Stimulated activated CD8-positive, alpha-beta memory T cell treated with anti-CD3 and anti-CD28 coated beads, Interleukin-4, amount 100 ng/mL, for 1 hour (primary cell): ENCODE measurements around the gene KLK7.
"Not testable (repeated sequence)": the region's sequence is repeated elsewhere in the genome, so short reads cannot be mapped to it uniquely, and the experiment has no call there.

ENCODE experiments used
- DNase-seq, 2 donors: peaks; one replicate each; pipeline ENCODE4 v3.0.0-alpha.2; 2020; ENCODE audit warnings: low read depth in 2 of 2, low spot score in 1 of 2

The KLK7 gene

DNA sequence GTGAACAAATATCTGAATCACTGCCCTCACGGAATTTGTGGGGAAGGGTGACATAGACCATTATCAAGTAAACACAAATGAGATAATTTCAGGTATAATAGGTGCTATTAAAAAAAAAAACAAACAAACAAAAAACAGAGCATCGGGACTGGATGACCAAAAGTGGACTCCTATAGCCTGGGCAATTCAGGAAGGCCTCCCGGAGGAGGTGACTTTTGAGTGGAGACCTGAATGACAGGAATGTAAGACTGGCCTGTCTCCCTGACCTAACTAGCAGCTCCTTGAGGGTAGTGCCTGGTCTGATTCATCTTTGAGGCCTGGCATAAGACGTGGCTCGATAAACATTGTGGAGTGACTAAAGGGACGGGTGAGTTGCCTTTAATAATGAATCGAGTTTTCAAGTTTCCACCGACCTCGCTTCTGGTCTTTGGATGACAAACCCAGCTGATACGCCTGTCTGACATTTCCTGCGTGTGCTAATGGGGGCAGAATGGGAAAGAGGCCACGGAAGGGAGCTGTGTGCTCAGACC is 29.0 kb upstream of the KLK7 start:
- DNase-seq: no peak

DNA sequence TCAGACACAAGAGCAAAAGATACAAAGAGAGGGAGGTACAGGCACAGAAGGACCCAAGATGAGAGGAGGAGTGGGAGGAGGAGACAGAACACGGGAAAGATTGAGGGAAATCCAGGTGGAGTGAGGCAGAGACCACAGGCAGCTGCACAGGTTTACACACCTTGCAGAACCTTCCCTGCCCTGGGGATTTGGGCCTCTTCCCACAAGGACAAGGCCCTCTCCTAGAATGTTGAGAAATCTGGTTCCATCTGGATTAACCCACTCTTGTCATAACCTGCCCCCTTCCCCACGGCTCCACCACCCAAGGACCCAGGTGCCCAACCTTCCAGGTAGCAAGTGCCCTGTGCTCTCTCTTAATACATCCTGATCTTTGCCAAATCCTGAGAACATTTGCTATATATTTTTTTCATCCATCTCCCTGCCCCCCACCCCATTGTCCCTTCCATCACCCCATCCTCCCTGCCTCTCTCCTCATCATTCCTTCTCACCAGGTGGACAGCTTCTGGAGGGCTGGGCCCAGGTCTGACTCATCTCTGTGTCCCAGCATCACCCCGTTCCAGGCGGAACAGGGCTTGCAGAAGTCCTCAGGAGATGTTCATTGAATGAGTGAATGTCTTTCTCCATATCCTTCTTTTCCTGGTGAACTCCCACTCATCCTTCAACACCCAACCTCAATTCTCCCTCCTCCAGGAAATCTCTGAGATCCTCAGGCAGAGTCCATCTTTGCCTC is 26.5 kb upstream of the KLK7 start:
- DNase-seq: no peak

- no peak for DNase-seq
These were observed 25.6 kb upstream of the KLK7 start for GRCh38 chr19:51009061-51009891.

- DNase-seq: no peak
These were observed 23.8 kb upstream of the KLK7 start for GRCh38 chr19:51007488-51007887.

- no peak for DNase-seq
These were observed 22.7 kb upstream of the KLK7 start for GRCh38 chr19:51006406-51006805.

- no peak for DNase-seq
These were observed 21.5 kb upstream of the KLK7 start for GRCh38 chr19:51005248-51005647.

GRCh38 chr19:51003316-51003715 is 19.6 kb upstream of the KLK7 start:
- no peak for DNase-seq

DNA sequence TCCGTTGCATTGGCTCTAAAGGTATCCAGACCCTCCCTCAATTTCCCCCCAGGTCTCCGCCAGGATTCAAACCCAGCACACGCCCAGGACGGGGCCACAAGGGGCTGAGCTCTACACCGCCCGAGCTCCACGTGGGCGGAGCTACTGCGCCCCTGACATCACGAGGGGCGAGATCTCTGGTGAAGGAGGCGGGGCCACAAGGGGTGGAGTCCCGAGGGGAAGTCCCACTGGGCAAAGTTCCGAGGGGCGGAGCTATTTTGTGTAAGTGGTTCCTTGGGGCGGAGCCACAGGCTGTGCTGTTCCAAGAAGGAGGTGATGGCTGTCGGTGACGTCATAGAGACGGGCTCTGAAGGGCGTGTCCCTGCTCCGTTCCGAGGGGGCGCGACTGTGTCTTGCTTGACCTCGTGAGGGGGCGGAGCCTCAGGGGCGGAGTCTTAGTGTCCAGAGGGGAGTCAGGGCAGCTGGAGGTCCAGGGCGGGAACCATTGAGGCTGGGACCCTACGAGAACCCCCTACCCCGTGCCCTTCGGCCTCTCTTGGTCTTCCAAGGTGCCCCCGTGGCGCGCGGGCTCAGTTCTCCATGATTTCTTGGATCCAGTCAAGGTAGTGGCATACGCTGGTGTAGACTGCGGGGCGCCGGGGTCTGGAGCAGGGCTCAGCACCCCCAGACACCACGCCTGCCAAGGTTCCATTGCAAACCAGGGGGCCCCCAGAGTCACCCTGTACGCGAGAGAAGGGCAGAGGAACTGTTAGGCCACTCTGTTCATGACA is 19.0 kb upstream of the KLK7 start:
- no peak for DNase-seq

- no peak for DNase-seq
These were observed 18.4 kb upstream of the KLK7 start for GRCh38 chr19:51002089-51002532.

DNA sequence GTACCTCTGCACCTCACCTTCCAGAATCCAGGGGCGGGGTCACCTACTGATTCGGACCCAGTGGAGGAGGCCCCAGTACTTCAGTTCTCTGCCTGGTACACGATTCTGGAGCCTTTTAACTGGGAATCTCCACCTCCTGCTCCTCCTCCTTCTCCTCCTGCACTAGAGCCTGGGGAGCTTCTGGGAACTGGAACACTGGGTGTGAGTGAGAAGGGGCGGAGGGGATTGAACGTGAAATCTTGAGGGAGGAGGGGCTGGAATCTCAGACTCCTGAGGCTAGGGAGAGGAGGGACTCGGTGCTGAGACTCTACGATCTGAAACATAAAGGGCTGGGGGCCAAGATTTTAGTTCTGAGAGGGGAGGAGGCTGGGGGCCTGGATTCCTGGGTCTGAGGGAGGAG is 17.8 kb upstream of the KLK7 start, which contains the start of gene KLK8:
TSS of gene KLK8 (minus strand) at position 90 of the 400 bp plus-strand sequence. CDS start 437 bp downstream, outside the sequence.
- no peak for DNase-seq

GRCh38 chr19:51000981-51001380 is 17.3 kb upstream of the KLK7 start:
- no peak for DNase-seq

DNA sequence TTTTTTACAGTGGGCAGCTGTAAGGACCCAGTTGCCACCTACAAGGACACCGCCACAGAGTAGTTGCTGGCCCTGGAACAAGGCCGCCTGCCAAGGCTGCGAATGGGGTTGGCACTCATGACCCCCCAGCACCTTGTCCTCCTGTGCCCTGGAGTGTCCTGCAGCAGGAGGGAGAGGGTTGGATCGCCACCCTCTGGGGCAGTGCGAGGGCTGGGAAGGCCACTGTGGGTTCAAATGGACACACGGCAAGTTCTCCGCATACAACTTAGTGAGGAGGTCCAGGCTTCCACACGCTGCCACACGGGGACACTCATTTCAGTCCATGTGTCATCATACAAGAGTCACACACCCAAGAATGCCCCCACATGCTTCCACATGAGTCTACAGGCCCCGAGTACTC is 16.7 kb upstream of the KLK7 start:
- DNase-seq: no peak

DNA sequence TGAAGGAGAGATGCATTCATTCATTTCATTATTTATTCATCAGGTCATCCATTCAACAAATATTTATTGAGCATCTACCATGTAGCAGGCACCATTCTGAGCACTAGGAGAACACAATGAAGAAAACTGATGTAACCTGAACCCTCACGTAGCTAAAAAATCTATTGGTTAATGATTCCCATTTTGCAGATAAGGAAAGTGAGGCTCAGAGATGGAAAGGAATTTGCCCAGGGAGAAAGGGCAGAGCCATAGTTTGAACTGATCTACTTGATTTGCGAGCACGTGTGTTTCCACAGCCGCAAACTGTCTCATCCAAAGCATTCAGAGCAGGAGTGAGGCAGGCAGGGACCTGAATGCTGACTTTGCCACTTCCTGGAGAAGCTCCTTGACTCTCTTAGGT is 15.0 kb upstream of the KLK7 start:
- no peak for DNase-seq

GRCh38 chr19:50998061-50998460 is 14.3 kb upstream of the KLK7 start:
- no peak for DNase-seq

DNA sequence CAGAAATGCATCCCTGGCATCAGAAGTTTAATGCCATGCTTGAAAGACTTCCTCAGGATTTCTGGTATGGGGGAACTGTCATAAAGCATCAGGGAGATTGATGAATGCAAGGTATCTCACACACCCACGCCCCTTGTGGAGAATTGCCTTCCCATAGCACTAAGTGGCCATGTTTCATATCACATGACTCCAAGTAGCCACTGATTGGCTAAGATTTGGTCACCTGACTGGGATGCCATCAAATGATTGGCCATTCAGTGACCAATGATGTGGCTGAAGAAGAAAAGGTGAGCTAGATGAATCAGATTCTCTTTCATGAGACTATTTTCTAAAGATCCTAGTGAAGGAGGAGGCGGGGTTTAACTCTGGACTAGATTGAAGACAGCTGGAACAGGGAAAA is 10.4 kb upstream of the KLK7 start:
- no peak for DNase-seq

- no peak for DNase-seq
These were observed 8.9 kb upstream of the KLK7 start for GRCh38 chr19:50992666-50993035.

GRCh38 chr19:50984416-50984815 is 699 bp upstream of the KLK7 start:
- not testable (repeated sequence) for DNase-seq

DNA sequence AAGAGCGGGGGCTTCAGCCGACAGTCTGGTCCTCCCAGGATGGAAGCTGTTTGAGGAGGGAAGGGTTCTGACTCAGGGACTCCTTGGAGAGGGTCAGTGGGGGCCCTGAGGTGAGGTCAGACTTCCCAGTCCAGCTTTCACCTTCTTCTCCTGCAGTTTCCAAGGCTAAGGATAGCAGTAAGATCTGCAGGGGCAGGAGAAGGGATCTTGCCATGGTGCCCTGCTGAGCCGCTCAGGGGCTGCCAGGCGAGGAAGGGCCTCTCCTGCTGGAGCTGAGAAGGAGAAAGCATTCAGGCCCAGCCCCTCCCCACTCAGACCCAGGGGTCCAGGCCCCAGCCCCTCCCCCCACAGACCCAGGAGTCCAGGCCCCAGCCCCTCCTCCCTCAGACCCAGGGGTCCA is 1.5 kb downstream of the KLK7 start:
- DNase-seq: no peak

- DNase-seq: no peak
These were observed 2.0 kb downstream of the KLK7 start for GRCh38 chr19:50981587-50982146.

DNA sequence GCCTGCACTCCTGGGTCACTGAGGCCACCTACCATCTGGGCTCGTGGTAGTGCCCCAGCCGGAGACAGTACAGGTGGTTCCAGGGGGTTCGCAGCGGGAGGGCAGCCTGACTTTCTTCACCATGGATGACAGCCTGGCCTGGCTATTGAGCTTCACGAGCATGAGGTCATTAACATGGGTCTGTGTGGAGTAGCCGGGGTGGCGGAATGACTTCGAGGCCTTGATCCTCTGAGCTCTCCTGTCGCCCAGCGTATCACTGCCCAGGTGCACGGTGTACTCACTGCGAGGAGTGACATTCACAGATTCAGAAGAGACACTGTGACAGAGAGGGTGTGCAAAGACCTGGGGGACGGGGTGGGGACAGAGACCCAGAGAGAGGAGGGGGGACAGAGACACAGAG is 3.5 kb downstream of the KLK7 start:
- DNase-seq: no peak

DNA sequence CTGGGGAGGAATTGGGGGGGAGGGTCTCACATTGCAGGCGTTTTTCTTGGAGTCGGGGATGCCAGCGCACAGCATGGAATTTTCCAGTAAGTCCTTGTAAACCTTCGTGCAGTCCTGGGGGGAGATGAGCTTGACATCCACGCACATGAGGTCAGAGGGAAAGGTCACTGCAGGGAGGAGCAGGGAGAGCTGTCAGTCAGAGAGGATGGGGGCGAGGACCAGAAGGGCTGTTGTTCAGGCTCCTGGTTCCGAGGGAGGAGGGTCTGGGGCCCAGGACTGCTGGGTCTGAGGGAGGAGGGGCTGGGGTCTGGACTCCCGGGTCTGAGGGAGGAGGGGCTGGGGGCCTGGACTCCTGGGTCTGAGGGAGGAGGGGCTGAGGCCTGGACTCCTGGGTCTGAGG is 4.0 kb downstream of the KLK7 start:
- DNase-seq: no peak
